Heart right ventricle (tissue), 16 donors: ENCODE data around the gene PACSIN2. TPM values are rescaled to one million over a fixed set of nuclear protein-coding genes. Genes with fewer than 3 reads are reported as not detected.
A peak's percentile ranks its signal among the peaks of the same experiment; 100 is the strongest.

ENCODE experiments used
- ATAC-seq, 8 donors: fragments of 200-7000 bp; cut with Tn5 transposase; one replicate each; pipeline ENCODE4 v1.9.1; 2020; ENCODE audit warnings: mild to moderate bottlenecking in 8 of 8, moderate library complexity in 8 of 8, moderate number of reproducible peaks in 1 of 8
- DNase-seq, 2 donors: peaks; one replicate each; pipeline ENCODE4 v3.0.0-alpha.2; 2020
- H3K27ac ChIP-seq, 10 donors: fragments of 200-600 bp; sonication (generic) in 2 of 10; one replicate each; pipeline versions ENCODE4 v1.5.0 to v1.8.0; 2020 to 2022; ENCODE audit warnings: mild to moderate bottlenecking in 3 of 10
- H3K27me3 ChIP-seq, 7 donors: fragments of 200-600 bp; one replicate each; pipeline ENCODE4 v1.8.0; 2021 to 2022; ENCODE audit warnings: mild to moderate bottlenecking in 2 of 7
- H3K36me3 ChIP-seq, 9 donors: fragments of 200-600 bp; sonication (generic) in 1 of 9; one replicate each; pipeline versions ENCODE4 v1.5.0 to v1.8.0; 2020 to 2022; ENCODE audit warnings: mild to moderate bottlenecking in 2 of 9
- H3K4me1 ChIP-seq, 9 donors: fragments of 200-600 bp; sonication (generic) in 1 of 9; one replicate each; pipeline versions ENCODE4 v1.5.0 to v1.8.0; 2020 to 2022; ENCODE audit warnings: mild to moderate bottlenecking in 4 of 9
- H3K4me3 ChIP-seq, 10 donors: fragments of 200-600 bp; sonication (generic) in 2 of 10; one replicate each; pipeline versions ENCODE4 v1.5.0 to v1.8.0; 2020 to 2022; ENCODE audit warnings: mild to moderate bottlenecking in 7 of 10, moderate library complexity in 2 of 10
- H3K9me3 ChIP-seq, 11 donors: fragments of 200-600 bp in 10 of 11; sonication (generic) in 2 of 11; one replicate each; pipeline versions ENCODE4 v1.5.0 to v1.8.0; 2013 to 2022; ENCODE audit warnings: mild to moderate bottlenecking in 2 of 11, control low read depth in 1 of 11, moderate library complexity in 1 of 11
- WGBS, 2 donors: extraction: QIAGEN DNeasy Blood & Tissue Kit; methylation state at CpG; one replicate each; pipeline ENCODE4 v1.1.7; 2013; ENCODE audit warnings: inconsistent platforms in 1 of 2; 5-methylcytosine and 5-hydroxymethylcytosine counted together
- intact Hi-C, 10 donors: fragments of 100-400 bp; cut with DNase I; formaldehyde crosslinking; loops; one replicate each; pipeline versions ENCODE4 v1.11.1 to v1.14.2; 2022
- polyA plus RNA-seq, 2 donors: library from polyadenylated mRNA; stranded (reverse); fragments of 200-250 nt; gene quantifications; one replicate each; pipeline ENCODE4 v1.2.3, GENCODE V29; 2013
- total RNA-seq, 10 donors: library from RNA; stranded (reverse); fragmentation: NEBNext Ultra II Directional in 3 of 10; extraction: Animal tissue kit (Norgen Biotek cat#: 25700) in 3 of 10; gene quantifications; one replicate each; pipeline versions ENCODE4 v1.2.1 to v1.2.4, GENCODE V29; 2021 to 2023
- TF ChIP-seq, protein P1 (sequence below), 9 donors: fragments of 200-600 bp; sonication (generic) in 2 of 9; IDR thresholded peaks; one replicate each; pipeline versions ENCODE4 v1.5.0 to v1.8.0; 2021 to 2022; ENCODE audit warnings: antibody characterized with exemption in 9 of 9, mild to moderate bottlenecking in 5 of 9, moderate library complexity in 1 of 9
- donor health status: Arrhythmogenic right ventricular cardiomyopathy.
- donor health status: ischemic (EF 13 %, LVEDD 7.1; RV severe dilation, severe dysfunction).
- donor health status: healthy with polysubstance abuse.
- donor health status: DM: no; HTN: yes; CAD: no.
- donor health status: DM: no; HTN: no; CAD: no.
- donor health status: ischemic (EF 25% LVEDD 6.9; RV normal size, moderate dysfunction).
- donor health status: ischemic (EF 25% LVEDD 5.7; RV mildly dilated, moderate dysfunction).
- donor health status: healthy.
- donor health status: DM: yes; HTN: yes; CAD: no.
- donor health status: Ischemic cardiomyopathy.
- donor health status: ischemic (EF 35%, LVEDD 5.7; RV mildly dilated, moderate dysfunction).
- donor health status: nonischemic (EF 11% LVEDD 7.7; RV severe dilation, severe dysfunction).
- donor health status: DM: yes; HTN: yes; CAD: no.
- donor health status: PGD.
- donor health status: ischemic (EF 29% LVEDD 5.4; RV normal size, mild dysfunction).
- donor health status: nonischemic (EF 23%, LVEDD 6.1; RV moderate dilation, normal function).

PACSIN2 gene
- total and polyA plus RNA-seq, 12 donors: 24.3 to 69.7 (median 57.0) TPM

DNA sequence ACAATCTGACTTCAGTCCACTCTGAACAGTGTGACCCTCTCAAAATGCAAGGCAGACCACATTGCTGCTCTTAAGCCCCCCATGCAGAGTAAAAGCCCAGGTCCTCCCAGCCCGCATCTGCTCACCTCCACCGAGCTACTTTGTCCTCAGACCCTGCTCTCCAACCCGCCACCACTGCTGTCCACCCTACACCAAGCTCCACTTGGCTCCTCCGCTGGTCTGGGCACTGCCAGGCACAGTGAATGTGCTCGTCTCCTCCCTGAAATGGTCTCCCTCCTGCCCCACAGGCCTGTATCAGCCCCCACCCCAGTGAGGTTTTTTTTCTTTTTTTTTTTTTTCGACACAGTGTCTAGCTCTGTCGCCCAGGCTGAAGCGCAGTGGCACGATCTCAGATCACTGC lies 90.5 kb downstream of the PACSIN2 start:
- TF ChIP-seq, protein P1, sequence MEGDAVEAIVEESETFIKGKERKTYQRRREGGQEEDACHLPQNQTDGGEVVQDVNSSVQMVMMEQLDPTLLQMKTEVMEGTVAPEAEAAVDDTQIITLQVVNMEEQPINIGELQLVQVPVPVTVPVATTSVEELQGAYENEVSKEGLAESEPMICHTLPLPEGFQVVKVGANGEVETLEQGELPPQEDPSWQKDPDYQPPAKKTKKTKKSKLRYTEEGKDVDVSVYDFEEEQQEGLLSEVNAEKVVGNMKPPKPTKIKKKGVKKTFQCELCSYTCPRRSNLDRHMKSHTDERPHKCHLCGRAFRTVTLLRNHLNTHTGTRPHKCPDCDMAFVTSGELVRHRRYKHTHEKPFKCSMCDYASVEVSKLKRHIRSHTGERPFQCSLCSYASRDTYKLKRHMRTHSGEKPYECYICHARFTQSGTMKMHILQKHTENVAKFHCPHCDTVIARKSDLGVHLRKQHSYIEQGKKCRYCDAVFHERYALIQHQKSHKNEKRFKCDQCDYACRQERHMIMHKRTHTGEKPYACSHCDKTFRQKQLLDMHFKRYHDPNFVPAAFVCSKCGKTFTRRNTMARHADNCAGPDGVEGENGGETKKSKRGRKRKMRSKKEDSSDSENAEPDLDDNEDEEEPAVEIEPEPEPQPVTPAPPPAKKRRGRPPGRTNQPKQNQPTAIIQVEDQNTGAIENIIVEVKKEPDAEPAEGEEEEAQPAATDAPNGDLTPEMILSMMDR (IDR thresholded peaks at IDR 0.05): no peak
- H3K4me1 ChIP-seq: peaks cover 10 to 97% (median 73%) of the 10 kb centered on the region in 9 donors
- no peaks in the 10 kb centered on the region for H3K36me3 ChIP-seq
- H3K9me3 ChIP-seq: no peaks in the 10 kb centered on the region
- no peak overlapping the region for H3K4me3 ChIP-seq
- intact Hi-C loops: loop anchor here in 1 of 10 donors (5.0 kb wide), 1 partner anchor 33 kb away; no protein-coding TSS in a partner anchor
- no peaks in the 10 kb centered on the region for H3K27me3 ChIP-seq
- DNase-seq (no peak), ATAC-seq (no peak)
- 97% methylated on average over 9 of the region's 9 CpGs for WGBS, 2 donors
- peak overlapping the region in 1 of 10 donors; percentile 2 for H3K27ac ChIP-seq

DNA sequence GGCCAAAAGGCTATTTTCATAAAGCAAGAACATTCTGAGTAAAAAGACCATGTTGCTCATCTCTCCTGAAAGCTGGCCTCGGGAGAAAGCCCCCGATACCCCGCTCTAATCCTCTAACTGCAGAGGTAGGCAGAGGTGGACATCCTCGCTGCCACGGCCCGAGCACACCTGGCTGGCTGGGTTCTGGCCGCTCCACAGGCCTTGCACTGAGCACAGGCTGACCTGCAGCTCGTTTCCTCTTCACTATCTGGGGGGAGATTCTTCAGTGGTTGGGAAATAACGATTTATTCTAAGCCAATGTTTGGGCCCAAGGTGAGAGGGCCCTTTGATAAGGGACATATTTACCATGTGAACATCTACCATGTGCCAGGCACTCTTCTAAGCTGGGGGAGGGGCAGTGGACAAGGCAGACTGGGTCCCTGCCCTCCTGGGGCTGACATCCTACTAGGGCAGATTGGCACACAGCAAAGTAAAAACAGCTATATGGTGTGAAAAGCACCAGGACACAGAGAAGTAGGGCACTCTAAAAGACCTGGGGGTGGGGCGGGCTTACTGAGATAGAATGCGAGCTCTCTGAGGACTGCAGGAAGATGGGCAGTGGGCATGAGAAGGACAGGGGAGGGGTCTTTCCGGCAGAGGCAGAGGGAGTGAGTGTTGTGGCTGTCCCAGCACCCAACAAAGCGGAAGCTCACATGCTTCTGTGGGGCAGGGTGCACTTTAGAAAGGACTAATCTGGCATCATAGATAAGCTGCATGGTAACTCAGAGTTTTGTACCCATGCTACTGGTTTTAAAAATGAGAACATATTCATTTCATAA lies 92.4 kb downstream of the PACSIN2 start:
- H3K4me1 ChIP-seq: peaks cover 17 to 97% (median 69%) of the 10 kb centered on the region in 9 donors
- H3K4me3 ChIP-seq: no peak overlapping the region
- no peak for DNase-seq
- ATAC-seq: peak in 2 of 8 donors; percentile 15 to 20
- intact Hi-C loops: loop anchor here in 1 of 10 donors (5.0 kb wide), 1 partner anchor 35 kb away; no protein-coding TSS in a partner anchor
- WGBS, 2 donors: 68 to 73% methylated on average over 13 of the region's 13 CpGs
- TF ChIP-seq, protein P1 (IDR thresholded peaks at IDR 0.05): no peak
- no peaks in the 10 kb centered on the region for H3K9me3 ChIP-seq
- no peaks in the 10 kb centered on the region for H3K27me3 ChIP-seq
- H3K36me3 ChIP-seq: no peaks in the 10 kb centered on the region
- H3K27ac ChIP-seq: peak overlapping the region in 8 of 10 donors; percentile 9 to 62 (median 24)

DNA sequence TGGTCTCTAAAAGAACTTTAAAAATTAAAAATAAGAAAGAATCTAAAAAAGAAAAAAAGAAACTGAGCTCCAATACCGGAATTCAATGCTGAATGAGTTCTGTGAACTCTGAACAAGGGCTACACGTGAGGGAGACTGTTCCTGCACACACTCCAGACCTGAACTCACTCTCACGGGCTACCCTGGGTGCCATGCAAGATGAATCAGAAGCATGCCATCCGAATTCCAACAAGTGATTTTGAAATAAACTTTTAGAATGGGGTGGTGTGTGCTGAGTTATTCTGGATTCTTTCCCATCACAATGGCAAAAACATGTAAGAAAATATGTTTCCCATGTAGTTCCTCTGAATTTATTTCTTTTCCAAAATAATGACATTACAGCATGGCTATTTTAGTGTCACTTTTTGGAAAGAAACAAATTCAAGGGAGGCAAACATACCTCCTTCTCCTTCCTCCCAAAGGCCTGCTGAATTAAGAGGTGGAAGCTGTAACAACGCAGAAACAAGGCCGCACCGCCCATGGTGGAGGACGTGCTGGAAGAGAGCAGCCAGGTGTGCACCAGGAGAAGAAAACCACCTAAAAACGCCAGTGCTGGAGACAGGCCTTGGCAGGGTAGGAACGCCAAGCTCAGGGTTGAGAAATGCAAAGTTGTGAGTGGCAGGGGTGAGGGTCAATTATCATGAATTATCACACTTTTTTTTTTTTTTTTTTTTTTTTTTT lies 94.7 kb downstream of the PACSIN2 start:
- Histone ChIP-seq H3K4me1 (peaks cover 13 to 89% (median 66%) of the 10 kb centered on the region in 9 donors), H3K36me3 (no peaks in the 10 kb centered on the region), H3K27me3 (no peaks in the 10 kb centered on the region), H3K9me3 (no peaks in the 10 kb centered on the region), H3K27ac (peak overlapping the region in 5 of 10 donors; percentile 9 to 51 (median 47)), H3K4me3 (no peak overlapping the region)
- WGBS, 2 donors: 67 to 68% methylated on average over 10 of the region's 10 CpGs
- DNase-seq: no peak
- TF ChIP-seq, protein P1 (IDR thresholded peaks at IDR 0.05): no peak
- ATAC-seq: peak in 3 of 8 donors; percentile 36 to 49 (median 47)
- intact Hi-C loops: loop anchor here in 1 of 10 donors (5.0 kb wide), 1 partner anchor 37 kb away; no protein-coding TSS in a partner anchor

DNA sequence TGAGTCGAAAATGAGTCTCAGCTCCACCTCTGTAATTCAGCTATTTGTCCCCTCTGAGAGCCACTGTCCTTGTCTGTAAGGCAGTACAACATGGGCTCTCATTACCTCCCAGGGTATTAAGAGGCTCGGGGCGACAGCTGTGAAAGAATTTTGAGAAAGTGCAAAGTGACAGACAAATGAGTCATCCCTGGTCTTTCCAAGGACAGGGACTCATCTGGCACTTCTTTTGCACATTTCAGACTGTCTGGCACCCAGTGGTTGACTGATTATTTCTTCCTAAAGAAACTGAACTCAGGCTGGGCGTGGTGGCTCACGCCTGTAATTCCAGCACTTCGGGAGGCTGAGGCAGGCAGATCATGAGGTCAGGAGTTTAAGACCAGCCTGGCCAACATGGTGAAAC lies 95.8 kb downstream of the PACSIN2 start:
- Histone ChIP-seq H3K27me3 (no peaks in the 10 kb centered on the region), H3K4me1 (peaks cover 17 to 84% (median 60%) of the 10 kb centered on the region in 9 donors), H3K9me3 (no peaks in the 10 kb centered on the region), H3K27ac (peak overlapping the region in 2 of 10 donors; percentile 27 to 48), H3K4me3 (no peak overlapping the region), H3K36me3 (no peaks in the 10 kb centered on the region)
- WGBS, 2 donors: 60 to 64% methylated on average over 6 of the region's 6 CpGs
- no peak for DNase-seq
- TF ChIP-seq, protein P1 (IDR thresholded peaks at IDR 0.05): no peak
- intact Hi-C loops: no loop called here
- peak in 1 of 8 donors; percentile 28 for ATAC-seq
